HG03095 (cell line): Measurements from ENCODE around the gene RSPO4.
"Not testable (repeated sequence)": the region's sequence is repeated elsewhere in the genome, so short reads cannot be mapped to it uniquely, and the experiment has no call there.

ENCODE experiments used
- ATAC-seq: cut with Tn5 transposase; IDR thresholded peaks from one replicate; pipeline ENCODE4 v1.9.1; 2021; ENCODE audit warnings: moderate library complexity; ENCODE audit not compliant: unreplicated experiment

The RSPO4 gene

GRCh38 chr20:1001911-1002681 lies at the start of gene RSPO4:
Gene RSPO4 (minus strand): TSS chr20:1002311. CDS start chr20:1002164, 147 bp downstream.
- ATAC-seq: no peak

- no peak for ATAC-seq
Measured at GRCh38 chr20:1050440-1050839, 48.3 kb upstream of the RSPO4 start.

- ATAC-seq: no peak
Measured at GRCh38 chr20:1045860-1046418, 43.8 kb upstream of the RSPO4 start.

GRCh38 chr20:1041845-1042390 lies 39.8 kb upstream of the RSPO4 start:
- no peak for ATAC-seq

GRCh38 chr20:1038205-1038604 lies 36.1 kb upstream of the RSPO4 start:
- no peak for ATAC-seq

- no peak for ATAC-seq
Measured at GRCh38 chr20:1037039-1037438, 34.9 kb upstream of the RSPO4 start.

GRCh38 chr20:1035466-1035865 lies 33.4 kb upstream of the RSPO4 start:
- no peak for ATAC-seq

- ATAC-seq: no peak
Measured at GRCh38 chr20:1034415-1034789, 32.3 kb upstream of the RSPO4 start.

- ATAC-seq: no peak
Measured at GRCh38 chr20:1033751-1034414, 31.8 kb upstream of the RSPO4 start.

GRCh38 chr20:1029980-1030379 lies 27.9 kb upstream of the RSPO4 start:
- ATAC-seq: no peak

GRCh38 chr20:1026214-1026613 lies 24.1 kb upstream of the RSPO4 start:
- ATAC-seq: not testable (repeated sequence)

GRCh38 chr20:1022871-1023270 lies 20.8 kb upstream of the RSPO4 start:
- ATAC-seq: no peak

- ATAC-seq: no peak
Measured at GRCh38 chr20:1020614-1021013, 18.5 kb upstream of the RSPO4 start.

GRCh38 chr20:1019344-1019743 lies 17.2 kb upstream of the RSPO4 start:
- no peak for ATAC-seq

GRCh38 chr20:1017677-1018076 lies 15.6 kb upstream of the RSPO4 start:
- ATAC-seq: no peak

- no peak for ATAC-seq
Measured at GRCh38 chr20:1015181-1015580, 13.1 kb upstream of the RSPO4 start.

GRCh38 chr20:1014471-1014870 lies 12.4 kb upstream of the RSPO4 start:
- ATAC-seq: no peak

GRCh38 chr20:1013566-1014340 lies 11.6 kb upstream of the RSPO4 start:
- ATAC-seq: no peak

GRCh38 chr20:1012359-1013168 lies 10.5 kb upstream of the RSPO4 start:
- no peak for ATAC-seq

- peak; percentile 89 for ATAC-seq
Measured at GRCh38 chr20:1010659-1011058, 8.5 kb upstream of the RSPO4 start.
